HUES64 (cell line): ENCODE data around the gene USP31.

Source experiments
- H3K27ac ChIP-seq: 2 replicates; pipeline ENCODE4 v1.7.0; 2013; ENCODE audit warnings: low read depth, low read length, inconsistent platforms
- H3K27me3 ChIP-seq: 2 replicates; pipeline ENCODE4 v1.6.1; 2013; ENCODE audit warnings: mild to moderate bottlenecking, low read length; ENCODE audit not compliant: insufficient read depth
- H3K36me3 ChIP-seq: 2 replicates; pipeline ENCODE4 v1.6.1; 2013; ENCODE audit warnings: mild to moderate bottlenecking, low read length; ENCODE audit not compliant: insufficient read depth
- H3K4me1 ChIP-seq: 2 replicates; pipeline ENCODE4 v1.6.1; 2013; ENCODE audit warnings: mild to moderate bottlenecking, low read length, moderate library complexity; ENCODE audit not compliant: insufficient read depth
- H3K4me3 ChIP-seq: 2 replicates; pipeline ENCODE4 v1.5.1; 2013; ENCODE audit warnings: mild to moderate bottlenecking, low read length, moderate library complexity
- H3K9ac ChIP-seq: 2 replicates; pipeline ENCODE4 v1.6.1; 2013; ENCODE audit warnings: mild to moderate bottlenecking, low read depth, low read length
- H3K9me3 ChIP-seq: 2 replicates; pipeline ENCODE4 v1.6.1; 2013; ENCODE audit warnings: low read depth, low read length; ENCODE audit not compliant: insufficient read depth
- WGBS: fragments of 150-250, 120-280 bp; methylation state at CpG from one replicate; pipeline ENCODE4 v1.1.7; 2013; ENCODE audit warnings: missing lambda C conversion rate; 5-methylcytosine and 5-hydroxymethylcytosine counted together

USP31 gene

GRCh38 chr16:23014592-23014991 is 134.7 kb downstream of the USP31 start:
- Histone ChIP-seq H3K27me3 (no peaks in the 10 kb centered on the region), H3K9me3 (no peaks in the 10 kb centered on the region), H3K4me3 (no peak overlapping the region), H3K27ac (no peak overlapping the region), H3K4me1 (no peaks in the 10 kb centered on the region), H3K9ac (no peak overlapping the region), H3K36me3 (no peaks in the 10 kb centered on the region)
- 86% methylated on average over 1 of the region's 2 CpGs for WGBS
